HG02943 (cell line): Measurements from ENCODE around the gene SIGLEC9.

Experiments
- ATAC-seq: cut with Tn5 transposase; IDR thresholded peaks from one replicate; pipeline ENCODE4 v1.9.1; 2021; ENCODE audit warnings: mild to moderate bottlenecking, low read depth, moderate library complexity; ENCODE audit not compliant: unreplicated experiment

Gene SIGLEC9

GRCh38 chr19:51172223-51172622, 47.5 kb downstream of the SIGLEC9 start:
- ATAC-seq: no peak

DNA sequence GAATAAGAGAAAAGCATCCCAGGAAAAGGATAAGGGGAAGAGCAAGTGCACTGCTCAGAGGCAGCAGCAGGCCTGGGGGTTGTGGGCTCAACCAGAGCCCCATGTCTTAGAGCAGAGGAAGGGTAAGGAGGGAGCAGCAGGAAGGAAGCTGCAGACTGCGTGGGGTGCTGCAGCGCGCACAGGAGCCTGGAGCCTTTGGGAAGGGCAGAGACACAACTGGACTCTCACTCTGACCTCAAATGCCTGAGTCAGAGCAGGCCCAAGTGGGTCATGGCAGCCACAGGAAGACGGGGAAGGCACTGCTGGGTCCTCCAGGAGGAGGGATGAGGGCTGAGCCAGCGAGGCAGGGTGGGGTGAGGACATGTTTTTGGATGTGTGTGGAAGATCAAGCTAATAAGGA, 49.0 kb downstream of the SIGLEC9 start:
- ATAC-seq: no peak

- ATAC-seq: no peak
These were observed 54.5 kb downstream of the SIGLEC9 start for GRCh38 chr19:51179256-51179655.
